SK-N-SH (cell line): ENCODE results near the gene ADAP2. TPM values are rescaled to one million over a fixed set of nuclear protein-coding genes. Genes with fewer than 3 reads are reported as not detected.

Experiments used
- CTCF ChIA-PET: fragments of 300-600, 350-600 bp; formaldehyde crosslinking; extraction: SDS; loops from one replicate; lab custom pipeline; 2021; lab: Yijun Ruan, JAX
- POLR2A ChIA-PET: fragments of 350-600 bp; sonication (Branson Sonifier 250); formaldehyde crosslinking; extraction: SDS; loops from one replicate; lab custom pipeline; 2020; ENCODE audit warnings: antibody characterized with exemption, inconsistent platforms; lab: Yijun Ruan, JAX
- DNase-seq: peaks from one replicate; pipeline ENCODE4 v3.0.0; 2012
- H2AFZ ChIP-seq: fragments of 200-600 bp; sonication (generic); 2 replicates; pipeline ENCODE4 v1.8.1; 2016; ENCODE audit warnings: antibody characterized with exemption, mild to moderate bottlenecking, low read depth
- H3F3A ChIP-seq: fragments of 200-600 bp; sonication (generic); replicated peaks from 2 replicates; pipeline ENCODE3; 2016; ENCODE audit warnings: antibody characterized with exemption, mild to moderate bottlenecking; ENCODE audit not compliant: insufficient read depth
- H3K27ac ChIP-seq, 2 experiments: fragments of 200-500 bp in 1 of 2; fragments of 200-600 bp in 1 of 2; sonication (Bioruptor generic) in 1 of 2; sonication (generic), shearing (Covaris generic) in 1 of 2; 2 replicates each; pipeline versions ENCODE4 v1.5.1 to v1.6.1; 2014 to 2016; ENCODE audit warnings: low read depth in 2 of 2, inconsistent platforms in 1 of 2, low read length in 1 of 2, mild to moderate bottlenecking in 1 of 2, mixed read lengths in 1 of 2
- H3K27me3 ChIP-seq: fragments of 200-600 bp; sonication (generic), shearing (Covaris generic); 2 replicates; pipeline ENCODE4 v1.6.1; 2016; ENCODE audit warnings: mixed run types; ENCODE audit not compliant: insufficient read depth
- H3K36me3 ChIP-seq, 2 experiments: fragments of 200-500 bp in 1 of 2; fragments of 200-600 bp in 1 of 2; sonication (Bioruptor generic) in 1 of 2; sonication (generic) in 1 of 2; replicated peaks in 1 of 2; 2 replicates each; pipeline versions ENCODE3 to v1.5.1; 2014 to 2016; ENCODE audit warnings: low read length in 1 of 2, mild to moderate bottlenecking in 1 of 2; ENCODE audit not compliant: insufficient read depth in 2 of 2, control insufficient read depth in 1 of 2
- H3K4me1 ChIP-seq, 2 experiments: fragments of 200-500 bp in 1 of 2; fragments of 200-600 bp in 1 of 2; sonication (Bioruptor generic) in 1 of 2; sonication (generic), shearing (Covaris generic) in 1 of 2; 2 replicates each; pipeline versions ENCODE4 v1.5.1 to v1.6.1; 2014 to 2016; ENCODE audit warnings: low read depth in 1 of 2, low read length in 1 of 2, mixed run types in 1 of 2; ENCODE audit not compliant: insufficient read depth in 2 of 2, control insufficient read depth in 1 of 2
- H3K4me2 ChIP-seq: fragments of 200-600 bp; sonication (generic), shearing (Covaris generic); 2 replicates; pipeline ENCODE4 v1.6.1; 2017; ENCODE audit warnings: mixed run types
- H3K4me3 ChIP-seq, 2 experiments: fragments of 200-500 bp in 1 of 2; fragments of 200-600 bp in 1 of 2; sonication (Bioruptor generic) in 1 of 2; sonication (generic), shearing (Covaris generic) in 1 of 2; 2 replicates each; pipeline versions ENCODE4 v1.5.1 to v1.8.1; 2014 to 2016; ENCODE audit warnings: low read depth in 2 of 2, inconsistent platforms in 1 of 2, low read length in 1 of 2, mild to moderate bottlenecking in 1 of 2, mixed read lengths in 1 of 2, moderate library complexity in 1 of 2
- H3K79me2 ChIP-seq: fragments of 200-600 bp; sonication (generic); 2 replicates; pipeline ENCODE4 v1.8.1; 2017; ENCODE audit warnings: mild to moderate bottlenecking; ENCODE audit not compliant: insufficient read depth
- H3K9ac ChIP-seq: fragments of 200-600 bp; sonication (generic); 2 replicates; pipeline ENCODE4 v1.6.1; 2017; ENCODE audit warnings: mixed run types
- H3K9me2 ChIP-seq: fragments of 200-600 bp; sonication (generic); 2 replicates; pipeline ENCODE4 v1.6.1; 2017; ENCODE audit warnings: mixed run types
- H3K9me3 ChIP-seq: fragments of 200-600 bp; sonication (generic); 2 replicates; pipeline ENCODE4 v1.6.1; 2017; ENCODE audit warnings: mixed run types, mild to moderate bottlenecking, moderate library complexity
- H4K20me1 ChIP-seq: fragments of 200-600 bp; sonication (generic); 2 replicates; pipeline ENCODE4 v1.6.1; 2017; ENCODE audit warnings: mild to moderate bottlenecking, mixed run types; ENCODE audit not compliant: insufficient read depth
- EP300 ChIP-seq, 2 experiments: IDR thresholded peaks; 2 replicates each; pipeline versions ENCODE4 v1.4.0 to v1.6.1; 2012; ENCODE audit warnings: borderline replicate concordance in 1 of 2, low read depth in 1 of 2, low read length in 1 of 2
- EZH2phosphoT487 ChIP-seq: fragments of 200-600 bp; sonication (generic); IDR thresholded peaks from 2 replicates; pipeline ENCODE4 v1.6.1; 2017; ENCODE audit warnings: low read depth, mixed run types, mild to moderate bottlenecking, antibody characterized with exemption, moderate library complexity, borderline replicate concordance
- FOSL2 ChIP-seq: IDR thresholded peaks from 2 replicates; pipeline ENCODE4 v1.4.0; 2012; ENCODE audit warnings: low read depth, mild to moderate bottlenecking, moderate library complexity, borderline replicate concordance
- GABPA ChIP-seq: IDR thresholded peaks from 2 replicates; pipeline ENCODE4 v1.4.0; 2012; ENCODE audit warnings: low read depth, mild to moderate bottlenecking
- GATA2 ChIP-seq: sonication (generic); formaldehyde crosslinking; IDR thresholded peaks from 2 replicates; pipeline ENCODE4 v1.5.0; 2020; ENCODE audit warnings: mild to moderate bottlenecking, missing genetic modification reagents
- MAX ChIP-seq: IDR thresholded peaks from 2 replicates; pipeline ENCODE4 v1.4.0; 2012; ENCODE audit warnings: low read depth
- MEF2A ChIP-seq: IDR thresholded peaks from 2 replicates; pipeline ENCODE4 v1.4.0; 2012; ENCODE audit warnings: low read depth, borderline replicate concordance
- NFIC ChIP-seq: IDR thresholded peaks from 2 replicates; pipeline ENCODE4 v1.4.0; 2012; ENCODE audit warnings: borderline replicate concordance
- RAD21 ChIP-seq: IDR thresholded peaks from 2 replicates; pipeline ENCODE4 v1.6.1; 2012; ENCODE audit warnings: mild to moderate bottlenecking, low read length
- RCOR1 ChIP-seq: fragments of 150-350 bp; IDR thresholded peaks from 2 replicates; pipeline ENCODE4 v1.6.1; 2017; ENCODE audit warnings: antibody characterized with exemption, low read length
- REST ChIP-seq: IDR thresholded peaks from 2 replicates; pipeline ENCODE4 v1.6.1; 2012; ENCODE audit warnings: mild to moderate bottlenecking, low read depth, low read length, moderate library complexity
- SIN3A ChIP-seq: IDR thresholded peaks from 2 replicates; pipeline ENCODE4 v1.6.1; 2012; ENCODE audit warnings: low read depth, mild to moderate bottlenecking, low read length, moderate library complexity, borderline replicate concordance
- TCF12 ChIP-seq: IDR thresholded peaks from 2 replicates; pipeline ENCODE4 v1.4.0; 2012
- TEAD4 ChIP-seq: IDR thresholded peaks from 2 replicates; pipeline ENCODE4 v1.4.0; 2012; ENCODE audit warnings: mild to moderate bottlenecking, borderline replicate concordance; ENCODE audit not compliant: insufficient read depth
- YY1 ChIP-seq: IDR thresholded peaks from 2 replicates; pipeline ENCODE4 v1.4.0; 2012; ENCODE audit warnings: low read depth, mild to moderate bottlenecking
- WGBS: methylation state at CpG from one replicate; pipeline ENCODE4 v1.1.6; 2017; ENCODE audit warnings: low lambda C conversion rate; 5-methylcytosine and 5-hydroxymethylcytosine counted together
- polyA plus RNA-seq, 3 experiments: library from polyadenylated mRNA; depleted of rRNA; stranded (reverse); fragments of >200 nt; gene quantifications; 2 replicates each; pipeline ENCODE4 v1.2.3, GENCODE V29; 2012
- TF ChIP-seq, protein P1 (sequence below): fragments of 150-350 bp; IDR thresholded peaks from 2 replicates; pipeline ENCODE4 v1.6.1; 2016; ENCODE audit warnings: mild to moderate bottlenecking, low read depth, low read length
- TF ChIP-seq, protein P2 (sequence below): IDR thresholded peaks from 2 replicates; pipeline ENCODE4 v1.4.0; 2012; ENCODE audit warnings: low read depth, borderline replicate concordance
- TF ChIP-seq, protein P3 (sequence below): IDR thresholded peaks from 2 replicates; pipeline ENCODE4; 2012

Gene ADAP2
- polyA plus RNA-seq, 1 of the 3 experiments (the other 2 are of a cell fraction): 0.39 TPM

- no peaks in the 10 kb centered on the region for H3K9me2 ChIP-seq
- no peaks in the 10 kb centered on the region for H3K36me3 ChIP-seq
- no peaks in the 10 kb centered on the region for H4K20me1 ChIP-seq
- H3K4me3 ChIP-seq: no peak overlapping the region
- H2AFZ ChIP-seq: no peak overlapping the region
- no peak overlapping the region for H3K4me2 ChIP-seq
- no peak overlapping the region for H3K9ac ChIP-seq
- ChIA-PET CTCF (no interaction called here), POLR2A (no interaction called here)
- TF ChIP-seq EP300 (IDR thresholded peaks at IDR 0.05; ENCODE audit: borderline replicate concordance in 1 of 2, low read depth in 1 of 2, low read length in 1 of 2) (no peak), YY1 (no peak), GABPA (no peak), RAD21 (no peak), REST (no peak), EZH2phosphoT487 (no peak), MAX (no peak), TCF12 (no peak), RCOR1 (no peak), MEF2A (no peak)
- TF ChIP-seq, protein P1, sequence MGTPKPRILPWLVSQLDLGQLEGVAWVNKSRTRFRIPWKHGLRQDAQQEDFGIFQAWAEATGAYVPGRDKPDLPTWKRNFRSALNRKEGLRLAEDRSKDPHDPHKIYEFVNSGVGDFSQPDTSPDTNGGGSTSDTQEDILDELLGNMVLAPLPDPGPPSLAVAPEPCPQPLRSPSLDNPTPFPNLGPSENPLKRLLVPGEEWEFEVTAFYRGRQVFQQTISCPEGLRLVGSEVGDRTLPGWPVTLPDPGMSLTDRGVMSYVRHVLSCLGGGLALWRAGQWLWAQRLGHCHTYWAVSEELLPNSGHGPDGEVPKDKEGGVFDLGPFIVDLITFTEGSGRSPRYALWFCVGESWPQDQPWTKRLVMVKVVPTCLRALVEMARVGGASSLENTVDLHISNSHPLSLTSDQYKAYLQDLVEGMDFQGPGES: no peak
- DNase-seq: peak; percentile 45
- peaks cover 0 to 5% of the 10 kb centered on the region in 2 experiments; a peak in 1 of 4 replicates for H3K4me1 ChIP-seq
- H3K27ac ChIP-seq: no peak overlapping the region
- H3K9me3 ChIP-seq: no peaks in the 10 kb centered on the region
- H3K79me2 ChIP-seq: no peaks in the 10 kb centered on the region
- 83% methylated on average over 4 of the region's 4 CpGs for WGBS
- H3K27me3 ChIP-seq: peaks cover 38% of the 10 kb centered on the region
- peaks cover 3% of the 10 kb centered on the region for H3F3A ChIP-seq
These were observed 1.5 kb upstream of the ADAP2 start for GRCh38 chr17:30920282-30920681.

DNA sequence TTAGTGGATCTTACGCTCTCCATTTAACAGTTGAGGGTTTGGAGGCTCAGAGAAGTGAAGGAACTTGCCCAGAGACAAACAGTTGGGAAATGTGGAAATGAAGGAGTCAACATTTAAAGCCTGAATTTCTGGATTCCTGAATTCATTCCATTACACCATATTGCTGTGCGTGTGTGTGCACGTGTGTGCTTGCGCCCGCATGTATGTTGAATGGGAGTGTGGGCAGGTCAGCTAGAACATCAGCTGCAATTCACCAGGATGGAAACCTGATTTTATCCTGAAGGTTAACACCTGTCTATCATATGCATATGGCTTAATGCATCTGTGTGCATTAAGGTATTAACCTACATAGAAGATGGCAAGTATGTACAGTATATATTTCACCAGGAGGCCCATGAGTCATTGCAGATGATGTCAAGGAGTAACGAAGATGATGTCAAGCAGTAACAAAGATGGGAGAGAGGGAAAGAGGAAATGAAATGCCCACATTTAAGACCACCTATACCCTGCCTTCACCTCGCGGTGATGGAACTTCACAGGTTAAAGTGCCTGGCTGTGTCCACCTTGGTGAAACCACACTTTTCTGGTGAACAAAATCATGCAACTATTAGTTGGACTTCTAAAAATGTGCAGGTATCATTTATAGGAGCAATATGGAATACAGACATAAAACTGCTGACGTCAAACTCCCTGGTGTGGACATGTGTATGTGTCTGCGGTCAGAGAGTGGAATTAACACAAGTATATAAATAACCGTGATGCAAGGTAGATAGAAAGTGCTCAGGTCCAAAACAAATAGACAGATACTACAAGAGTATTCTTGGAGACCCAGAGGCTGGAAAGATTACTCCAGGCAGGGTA lies 832 bp upstream of the ADAP2 start:
- Histone ChIP-seq H3F3A (peaks cover 3% of the 10 kb centered on the region), H2AFZ (no peak overlapping the region), H4K20me1 (no peaks in the 10 kb centered on the region), H3K9ac (no peak overlapping the region), H3K4me2 (no peak overlapping the region), H3K9me2 (no peaks in the 10 kb centered on the region), H3K27me3 (peaks cover 38% of the 10 kb centered on the region), H3K4me3 (no peak overlapping the region), H3K36me3 (no peaks in the 10 kb centered on the region), H3K27ac (no peak overlapping the region), H3K79me2 (no peaks in the 10 kb centered on the region), H3K9me3 (no peaks in the 10 kb centered on the region), H3K4me1 (peaks cover 0 to 5% of the 10 kb centered on the region in 2 experiments; a peak in 1 of 4 replicates)
- ChIA-PET CTCF (no interaction called here), POLR2A (no interaction called here)
- DNase-seq: no peak
- 95% methylated on average over 11 of the region's 11 CpGs for WGBS
- TF ChIP-seq EP300 (IDR thresholded peaks at IDR 0.05; ENCODE audit: borderline replicate concordance in 1 of 2, low read depth in 1 of 2, low read length in 1 of 2) (no peak), GATA2 (CRISPR knock-in tag) (no peak), NFIC (no peak), FOSL2 (no peak), TEAD4 (no peak), MAX (no peak), SIN3A (no peak)
- TF ChIP-seq, protein P2, sequence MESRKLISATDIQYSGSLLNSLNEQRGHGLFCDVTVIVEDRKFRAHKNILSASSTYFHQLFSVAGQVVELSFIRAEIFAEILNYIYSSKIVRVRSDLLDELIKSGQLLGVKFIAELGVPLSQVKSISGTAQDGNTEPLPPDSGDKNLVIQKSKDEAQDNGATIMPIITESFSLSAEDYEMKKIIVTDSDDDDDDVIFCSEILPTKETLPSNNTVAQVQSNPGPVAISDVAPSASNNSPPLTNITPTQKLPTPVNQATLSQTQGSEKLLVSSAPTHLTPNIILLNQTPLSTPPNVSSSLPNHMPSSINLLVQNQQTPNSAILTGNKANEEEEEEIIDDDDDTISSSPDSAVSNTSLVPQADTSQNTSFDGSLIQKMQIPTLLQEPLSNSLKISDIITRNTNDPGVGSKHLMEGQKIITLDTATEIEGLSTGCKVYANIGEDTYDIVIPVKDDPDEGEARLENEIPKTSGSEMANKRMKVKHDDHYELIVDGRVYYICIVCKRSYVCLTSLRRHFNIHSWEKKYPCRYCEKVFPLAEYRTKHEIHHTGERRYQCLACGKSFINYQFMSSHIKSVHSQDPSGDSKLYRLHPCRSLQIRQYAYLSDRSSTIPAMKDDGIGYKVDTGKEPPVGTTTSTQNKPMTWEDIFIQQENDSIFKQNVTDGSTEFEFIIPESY: no peak
- TF ChIP-seq, protein P3, sequence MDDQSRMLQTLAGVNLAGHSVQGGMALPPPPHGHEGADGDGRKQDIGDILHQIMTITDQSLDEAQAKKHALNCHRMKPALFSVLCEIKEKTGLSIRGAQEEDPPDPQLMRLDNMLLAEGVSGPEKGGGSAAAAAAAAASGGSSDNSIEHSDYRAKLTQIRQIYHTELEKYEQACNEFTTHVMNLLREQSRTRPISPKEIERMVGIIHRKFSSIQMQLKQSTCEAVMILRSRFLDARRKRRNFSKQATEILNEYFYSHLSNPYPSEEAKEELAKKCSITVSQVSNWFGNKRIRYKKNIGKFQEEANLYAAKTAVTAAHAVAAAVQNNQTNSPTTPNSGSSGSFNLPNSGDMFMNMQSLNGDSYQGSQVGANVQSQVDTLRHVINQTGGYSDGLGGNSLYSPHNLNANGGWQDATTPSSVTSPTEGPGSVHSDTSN: no peak
